GM18868 (cell line): ENCODE data around the gene CRYL1.

Experiments used
- ATAC-seq: cut with Tn5 transposase; IDR thresholded peaks from one replicate; pipeline ENCODE4 v1.9.1; 2021; ENCODE audit warnings: mild to moderate bottlenecking, moderate library complexity; ENCODE audit not compliant: unreplicated experiment

CRYL1 gene

GRCh38 chr13:20525601-20526544 lies at the start of gene CRYL1:
CRYL1 (minus strand) TSS chr13:20525857; CDS start chr13:20525794, 63 bp downstream.
- ATAC-seq: peak; percentile 75

- no peak for ATAC-seq
Measured at GRCh38 chr13:20573636-20574035, 48.0 kb upstream of the CRYL1 start.

- no peak for ATAC-seq
Measured at GRCh38 chr13:20573186-20573585, 47.5 kb upstream of the CRYL1 start.

- ATAC-seq: no peak
Measured at GRCh38 chr13:20571676-20572075, 46.0 kb upstream of the CRYL1 start.

- no peak for ATAC-seq
Measured at GRCh38 chr13:20570517-20570916, 44.9 kb upstream of the CRYL1 start.

GRCh38 chr13:20567881-20568528 lies 42.3 kb upstream of the CRYL1 start:
- ATAC-seq: no peak

GRCh38 chr13:20566898-20567874 lies 41.5 kb upstream of the CRYL1 start, which contains the start of gene IFT88:
IFT88 (plus strand) TSS chr13:20567157; CDS start chr13:20574386, 7,229 bp downstream.
- peak; percentile 85 for ATAC-seq

GRCh38 chr13:20566468-20566897 lies 40.8 kb upstream of the CRYL1 start:
- peak; percentile 39 for ATAC-seq

GRCh38 chr13:20565115-20565736 lies 39.6 kb upstream of the CRYL1 start:
- no peak for ATAC-seq

- ATAC-seq: no peak
Measured at GRCh38 chr13:20561741-20562140, 36.1 kb upstream of the CRYL1 start.

GRCh38 chr13:20559659-20560356 lies 34.2 kb upstream of the CRYL1 start:
- ATAC-seq: no peak

- ATAC-seq: no peak
Measured at GRCh38 chr13:20558982-20559381, 33.3 kb upstream of the CRYL1 start.

GRCh38 chr13:20553311-20553710 lies 27.7 kb upstream of the CRYL1 start:
- no peak for ATAC-seq

- ATAC-seq: no peak
Measured at GRCh38 chr13:20550799-20551198, 25.1 kb upstream of the CRYL1 start.

- no peak for ATAC-seq
Measured at GRCh38 chr13:20547479-20547908, 21.8 kb upstream of the CRYL1 start.

- ATAC-seq: peak; percentile 45
Measured at GRCh38 chr13:20546556-20546955, 20.9 kb upstream of the CRYL1 start.

- peak; percentile 72 for ATAC-seq
Measured at GRCh38 chr13:20544201-20544923, 18.7 kb upstream of the CRYL1 start.

GRCh38 chr13:20536992-20537391 lies 11.3 kb upstream of the CRYL1 start:
- ATAC-seq: no peak

- no peak for ATAC-seq
Measured at GRCh38 chr13:20534038-20534608, 8.5 kb upstream of the CRYL1 start.
